Measurements from ENCODE around the gene PMS1. TPM values are rescaled to one million over a fixed set of nuclear protein-coding genes. Genes with fewer than 3 reads are reported as not detected.

The PMS1 gene
- total and polyA plus RNA-seq, 3 donors from 2014 or later: 39.5 to 81.8 (median 69.3) TPM

GRCh38 chr2:189874586-189875320 lies 90.5 kb downstream of the PMS1 start:
- no peak for DNase-seq
- no peak overlapping the region for H3K4me3 ChIP-seq
- intact Hi-C loops (cut with DNase I; ENCODE audit: low total_unique reads): no loop called here
- H3K9me3 ChIP-seq: no peaks in the 10 kb centered on the region
- 82 to 92% methylated on average over 4 of the region's 4 CpGs for WGBS, 2 donors
- H3K4me1 ChIP-seq: no peaks in the 10 kb centered on the region
- H3K27me3 ChIP-seq: no peaks in the 10 kb centered on the region
- no peaks in the 10 kb centered on the region for H3K36me3 ChIP-seq (ENCODE audit: low read depth, missing control alignments)
- H3K27ac ChIP-seq: no peak overlapping the region
- TF ChIP-seq POLR2A (IDR thresholded peaks at IDR 0.05) (no peak), CTCF (IDR thresholded peaks at IDR 0.05) (no peak)

- Histone ChIP-seq H3K27me3 (no peaks in the 10 kb centered on the region), H3K27ac (no peak overlapping the region), H3K9me3 (no peaks in the 10 kb centered on the region), H3K36me3 (ENCODE audit: low read depth, missing control alignments) (no peaks in the 10 kb centered on the region), H3K4me3 (no peak overlapping the region), H3K4me1 (no peaks in the 10 kb centered on the region)
- 60 to 61% methylated on average over 2 of the region's 2 CpGs for WGBS, 2 donors
- intact Hi-C loops (cut with DNase I; ENCODE audit: low total_unique reads): no loop called here
- no peak for TF ChIP-seq CTCF (IDR thresholded peaks at IDR 0.05)
- no peak for DNase-seq
Measured at GRCh38 chr2:189876271-189876670, 92.0 kb downstream of the PMS1 start.

- intact Hi-C loops (cut with DNase I; ENCODE audit: low total_unique reads): no loop called here
- Histone ChIP-seq H3K27me3 (no peaks in the 10 kb centered on the region), H3K4me3 (peak overlapping the region; percentile 29 to 44), H3K9me3 (no peaks in the 10 kb centered on the region), H3K27ac (no peak overlapping the region), H3K36me3 (ENCODE audit: low read depth, missing control alignments) (no peaks in the 10 kb centered on the region), H3K4me1 (no peaks in the 10 kb centered on the region)
- no peak for TF ChIP-seq CTCF (IDR thresholded peaks at IDR 0.05)
- no peak for TF ChIP-seq POLR2A (IDR thresholded peaks at IDR 0.05)
- WGBS, 2 donors: 67 to 68% methylated on average over 8 of the region's 8 CpGs
- DNase-seq: no peak
Measured at GRCh38 chr2:189879716-189880081, 95.4 kb downstream of the PMS1 start.

GRCh38 chr2:189880429-189880828 lies 96.2 kb downstream of the PMS1 start:
- H3K27ac ChIP-seq: no peak overlapping the region
- no peaks in the 10 kb centered on the region for H3K9me3 ChIP-seq
- no peak overlapping the region for H3K4me3 ChIP-seq
- no peaks in the 10 kb centered on the region for H3K4me1 ChIP-seq
- whole genome bisulfite sequencing, 2 donors: 35 to 45% methylated on average over 2 of the region's 2 CpGs
- H3K36me3 ChIP-seq (ENCODE audit: low read depth, missing control alignments): no peaks in the 10 kb centered on the region
- no peak for DNase-seq
- H3K27me3 ChIP-seq: no peaks in the 10 kb centered on the region
- no peak for TF ChIP-seq CTCF (IDR thresholded peaks at IDR 0.05)
- TF ChIP-seq POLR2A (IDR thresholded peaks at IDR 0.05): no peak
- intact Hi-C loops (cut with DNase I; ENCODE audit: low total_unique reads): no loop called here

Data from testis (tissue), 3 donors.